HEK293 (cell line): Measurements from ENCODE around the gene CCDC85C.

ENCODE experiments used
- CTCF ChIA-PET: fragments of 350-600 bp; formaldehyde crosslinking; extraction: SDS; loops from one replicate; lab custom pipeline; 2021; ENCODE audit warnings: antibody characterized with exemption; lab: Yijun Ruan, JAX
- POLR2A ChIA-PET: fragments of 300-600 bp; formaldehyde crosslinking; extraction: SDS; loops from one replicate; lab custom pipeline; 2020; ENCODE audit warnings: antibody characterized with exemption, inconsistent platforms; lab: Yijun Ruan, JAX
- H3K27ac ChIP-seq: fragments of 200-500 bp; sonication (Bioruptor generic); 2 replicates; pipeline ENCODE4 v1.5.1; 2014; ENCODE audit warnings: low read depth, low read length, control low read depth, inconsistent platforms; ENCODE audit errors: extremely low read depth
- H3K36me3 ChIP-seq, 2 experiments: fragments of 200-500 bp in 1 of 2; sonication (Bioruptor generic) in 1 of 2; 1 replicate in 1 of 2; 2 replicates in 1 of 2; pipeline ENCODE4 v1.5.1; 2014 to 2017; ENCODE audit warnings: inconsistent platforms in 2 of 2, low read length in 2 of 2; ENCODE audit not compliant: control insufficient read depth in 2 of 2, insufficient read depth in 1 of 2
- H3K4me1 ChIP-seq: fragments of 200-500 bp; sonication (Bioruptor generic); 2 replicates; pipeline ENCODE4 v1.5.1; 2014; ENCODE audit warnings: mild to moderate bottlenecking, low read length, inconsistent platforms; ENCODE audit not compliant: control insufficient read depth, insufficient read depth
- H3K4me3 ChIP-seq: 2 replicates; pipeline ENCODE4 v1.5.1; 2011; ENCODE audit warnings: low read depth, mild to moderate bottlenecking, control low read depth, low read length, moderate library complexity
- H3K9me3 ChIP-seq: fragments of 200-500 bp; sonication (Bioruptor generic); 2 replicates; pipeline ENCODE4 v1.5.1; 2014; ENCODE audit warnings: low read depth, low read length, inconsistent platforms; ENCODE audit not compliant: control insufficient read depth, insufficient read depth
- GLIS1 ChIP-seq: fragments of 450-650 bp; formaldehyde crosslinking; IDR thresholded peaks from 2 replicates; pipeline ENCODE4 v1.5.1; 2016; ENCODE audit warnings: missing biosample characterization, missing genetic modification characterization
- HOXD13 ChIP-seq: sonication (generic); formaldehyde crosslinking; IDR thresholded peaks from 2 replicates; pipeline ENCODE4 v1.8.0; 2022; ENCODE audit warnings: missing genetic modification reagents, borderline replicate concordance
- KLF9 ChIP-seq: fragments of 450-650 bp; formaldehyde crosslinking; IDR thresholded peaks from 2 replicates; pipeline ENCODE4 v1.5.1; 2016; ENCODE audit warnings: missing biosample characterization, missing genetic modification characterization, low read depth
- MEIS1 ChIP-seq: sonication (generic); formaldehyde crosslinking; IDR thresholded peaks from 2 replicates; pipeline ENCODE4 v1.8.1; 2022; ENCODE audit warnings: missing genetic modification reagents, mild to moderate bottlenecking, borderline replicate concordance
- PBX3 ChIP-seq: sonication (generic); formaldehyde crosslinking; IDR thresholded peaks from 2 replicates; pipeline ENCODE4 v1.8.1; 2022; ENCODE audit warnings: mild to moderate bottlenecking, moderate library complexity, missing genetic modification reagents
- REST ChIP-seq: fragments of 450-650 bp; formaldehyde crosslinking; IDR thresholded peaks from 2 replicates; pipeline ENCODE4 v1.5.1; 2016; ENCODE audit warnings: missing biosample characterization, missing genetic modification characterization
- SCRT2 ChIP-seq: fragments of 450-650 bp; formaldehyde crosslinking; IDR thresholded peaks from 2 replicates; pipeline ENCODE4 v1.5.1; 2016; ENCODE audit warnings: missing biosample characterization, missing genetic modification characterization
- SETDB1 ChIP-seq: IDR thresholded peaks from one replicate; pipeline ENCODE4 v1.6.1; 2017; ENCODE audit warnings: mild to moderate bottlenecking, low read length, moderate library complexity, mixed read lengths; ENCODE audit not compliant: insufficient read length
- SP2 ChIP-seq: fragments of 450-650 bp; formaldehyde crosslinking; IDR thresholded peaks from 2 replicates; pipeline ENCODE4 v1.5.1; 2016; ENCODE audit warnings: missing biosample characterization, missing genetic modification characterization
- SP7 ChIP-seq: fragments of 450-650 bp; formaldehyde crosslinking; IDR thresholded peaks from 2 replicates; pipeline ENCODE4 v1.5.1; 2016; ENCODE audit warnings: missing biosample characterization, missing genetic modification characterization
- ZBTB17 ChIP-seq: fragments of 450-650 bp; formaldehyde crosslinking; IDR thresholded peaks from 2 replicates; pipeline ENCODE4 v1.5.1; 2016; ENCODE audit warnings: missing biosample characterization, missing genetic modification characterization
- ZNF280D ChIP-seq: fragments of 450-650 bp; formaldehyde crosslinking; IDR thresholded peaks from 2 replicates; pipeline ENCODE4 v1.5.1; 2016; ENCODE audit warnings: missing biosample characterization, missing genetic modification characterization
- ZNF341 ChIP-seq: fragments of 450-650 bp; formaldehyde crosslinking; IDR thresholded peaks from 2 replicates; pipeline ENCODE4; 2016; ENCODE audit warnings: low read depth, missing biosample characterization, missing genetic modification characterization
- ZNF354C ChIP-seq: fragments of 450-650 bp; formaldehyde crosslinking; IDR thresholded peaks from 2 replicates; pipeline ENCODE4 v1.5.1; 2016; ENCODE audit warnings: missing biosample characterization, missing genetic modification characterization, low read depth, borderline replicate concordance
- ZNF394 ChIP-seq: fragments of 450-650 bp; formaldehyde crosslinking; IDR thresholded peaks from 2 replicates; pipeline ENCODE4 v1.5.1; 2016; ENCODE audit warnings: missing biosample characterization, missing genetic modification characterization, mild to moderate bottlenecking, moderate library complexity, borderline replicate concordance
- ZNF530 ChIP-seq: fragments of 450-650 bp; formaldehyde crosslinking; IDR thresholded peaks from 2 replicates; pipeline ENCODE4 v1.5.1; 2016; ENCODE audit warnings: low read depth, missing biosample characterization, missing genetic modification characterization
- ZNF677 ChIP-seq: fragments of 450-650 bp; IDR thresholded peaks from 2 replicates; pipeline ENCODE4 v1.5.0; 2018; ENCODE audit warnings: missing biosample characterization, mild to moderate bottlenecking, missing genetic modification characterization, moderate library complexity
- ZNF785 ChIP-seq: fragments of 450-650 bp; formaldehyde crosslinking; IDR thresholded peaks from 2 replicates; pipeline ENCODE4 v1.5.1; 2016; ENCODE audit warnings: missing biosample characterization, missing genetic modification characterization

CCDC85C gene

GRCh38 chr14:99509871-99510555 lies 94.0 kb downstream of the CCDC85C start:
- TF ChIP-seq ZNF354C (tag by site-specific recombination), result no peak
- TF ChIP-seq MEIS1, result no peak
- no peak for TF ChIP-seq SP2
- no peak for TF ChIP-seq SETDB1
- TF ChIP-seq PBX3 (CRISPR knock-in tag), result no peak
- no peak for TF ChIP-seq HOXD13
- ChIA-PET CTCF (no interaction called here), POLR2A (no interaction called here)

GRCh38 chr14:99508896-99509629 lies 94.9 kb downstream of the CCDC85C start:
- TF ChIP-seq ZNF341 (tag by site-specific recombination) (no peak), SCRT2 (tag by site-specific recombination) (peak; percentile 37; the same call in 1 of the 2 replicates), ZNF677 (tag by site-specific recombination) (no peak), KLF9 (tag by site-specific recombination) (peak; percentile 38; the same call in 1 of the 2 replicates)
- H3K4me1 ChIP-seq, result no peaks in the 10 kb centered on the region
- H3K9me3 ChIP-seq, result no peaks in the 10 kb centered on the region
- H3K36me3 ChIP-seq, result peaks cover 27 to 91% of the 10 kb centered on the region in 2 experiments
- ChIA-PET CTCF (no interaction called here), POLR2A (no interaction called here)
- no peak overlapping the region for H3K4me3 ChIP-seq
- no peak overlapping the region for H3K27ac ChIP-seq

More at GRCh38 chr14:99509871-99510555, 94.0 kb downstream of the CCDC85C start:
- Histone ChIP-seq H3K4me3 (no peak overlapping the region), H3K27ac (no peak overlapping the region), H3K9me3 (no peaks in the 10 kb centered on the region), H3K4me1 (no peaks in the 10 kb centered on the region), H3K36me3 (peaks cover 18 to 91% of the 10 kb centered on the region in 2 experiments)

GRCh38 chr14:99507860-99508640 lies 96.0 kb downstream of the CCDC85C start:
- TF ChIP-seq GLIS1, result peak; percentile 28; the same call in 1 of the 2 replicates
- TF ChIP-seq ZNF530 (tag by site-specific recombination), result no peak
- ChIA-PET CTCF (no interaction called here), POLR2A (no interaction called here)
- Histone ChIP-seq H3K27ac (no peak overlapping the region), H3K4me3 (no peak overlapping the region), H3K9me3 (no peaks in the 10 kb centered on the region), H3K4me1 (no peaks in the 10 kb centered on the region), H3K36me3 (peaks cover 36 to 91% of the 10 kb centered on the region in 2 experiments)

- Histone ChIP-seq H3K27ac (no peak overlapping the region), H3K36me3 (peaks cover 41 to 91% of the 10 kb centered on the region in 2 experiments), H3K4me1 (no peaks in the 10 kb centered on the region), H3K4me3 (no peak overlapping the region), H3K9me3 (no peaks in the 10 kb centered on the region)
- ChIA-PET CTCF (no interaction called here), POLR2A (no interaction called here)
- TF ChIP-seq ZNF394 (tag by site-specific recombination) (no peak), ZBTB17 (tag by site-specific recombination) (no peak), ZNF280D (tag by site-specific recombination) (no peak), REST (tag by site-specific recombination) (no peak), SP7 (tag by site-specific recombination) (no peak), ZNF785 (tag by site-specific recombination) (no peak)
These were observed 97.7 kb downstream of the CCDC85C start for GRCh38 chr14:99506276-99506675.
